Adrenal gland (tissue), 5 donors: Measurements from ENCODE around the gene UCP2.

Source experiments
- POLR2A ChIP-seq, 2 donors: fragments of 450-650 bp; IDR thresholded peaks; one replicate each; pipeline ENCODE4 v1.6.1; 2017; ENCODE audit warnings: antibody characterized with exemption in 2 of 2, mild to moderate bottlenecking in 2 of 2, moderate library complexity in 1 of 2
- TF ChIP-seq, protein P1 (sequence below), 6 experiments: fragments of 450-650 bp in 4 of 6; fragments of 200-600 bp in 2 of 6; sonication (generic) in 1 of 6; IDR thresholded peaks; 1 replicate in 5 of 6; 2 replicates in 1 of 6; pipeline versions ENCODE4 v1.5.1 to v1.8.0; 2016 to 2021; ENCODE audit warnings: antibody characterized with exemption in 6 of 6, mild to moderate bottlenecking in 2 of 6, moderate library complexity in 1 of 6
- donor health status: DM: no; HTN: no; CAD: no.

DNA sequence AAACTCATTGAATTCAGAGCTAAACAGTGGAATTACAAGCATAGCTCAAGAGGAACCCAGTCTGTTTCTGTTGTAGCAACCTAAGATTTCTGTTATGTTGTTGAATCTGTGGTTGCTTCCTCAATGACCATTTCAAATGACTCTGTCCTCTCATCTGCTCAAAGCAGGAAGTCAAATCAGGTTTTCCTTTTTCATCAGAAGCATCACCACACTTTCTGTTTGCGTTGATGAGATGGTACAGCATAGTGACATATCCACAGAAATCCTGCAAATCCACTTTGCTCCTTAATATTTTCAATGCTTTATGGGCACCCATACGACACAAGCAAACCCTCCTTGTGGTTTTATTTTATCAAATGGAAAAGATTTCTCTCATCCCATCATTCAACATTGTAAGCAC, 12.6 kb upstream of the UCP2 start:
- TF ChIP-seq POLR2A (IDR thresholded peaks at IDR 0.05), result no peak
- TF ChIP-seq, protein P1, sequence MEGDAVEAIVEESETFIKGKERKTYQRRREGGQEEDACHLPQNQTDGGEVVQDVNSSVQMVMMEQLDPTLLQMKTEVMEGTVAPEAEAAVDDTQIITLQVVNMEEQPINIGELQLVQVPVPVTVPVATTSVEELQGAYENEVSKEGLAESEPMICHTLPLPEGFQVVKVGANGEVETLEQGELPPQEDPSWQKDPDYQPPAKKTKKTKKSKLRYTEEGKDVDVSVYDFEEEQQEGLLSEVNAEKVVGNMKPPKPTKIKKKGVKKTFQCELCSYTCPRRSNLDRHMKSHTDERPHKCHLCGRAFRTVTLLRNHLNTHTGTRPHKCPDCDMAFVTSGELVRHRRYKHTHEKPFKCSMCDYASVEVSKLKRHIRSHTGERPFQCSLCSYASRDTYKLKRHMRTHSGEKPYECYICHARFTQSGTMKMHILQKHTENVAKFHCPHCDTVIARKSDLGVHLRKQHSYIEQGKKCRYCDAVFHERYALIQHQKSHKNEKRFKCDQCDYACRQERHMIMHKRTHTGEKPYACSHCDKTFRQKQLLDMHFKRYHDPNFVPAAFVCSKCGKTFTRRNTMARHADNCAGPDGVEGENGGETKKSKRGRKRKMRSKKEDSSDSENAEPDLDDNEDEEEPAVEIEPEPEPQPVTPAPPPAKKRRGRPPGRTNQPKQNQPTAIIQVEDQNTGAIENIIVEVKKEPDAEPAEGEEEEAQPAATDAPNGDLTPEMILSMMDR (IDR thresholded peaks at IDR 0.05), result no peak
